Measurements from ENCODE around the gene ECD.
"Not testable (repeated sequence)": the region's sequence is repeated elsewhere in the genome, so short reads cannot be mapped to it uniquely, and the experiment has no call there.

Gene ECD

DNA sequence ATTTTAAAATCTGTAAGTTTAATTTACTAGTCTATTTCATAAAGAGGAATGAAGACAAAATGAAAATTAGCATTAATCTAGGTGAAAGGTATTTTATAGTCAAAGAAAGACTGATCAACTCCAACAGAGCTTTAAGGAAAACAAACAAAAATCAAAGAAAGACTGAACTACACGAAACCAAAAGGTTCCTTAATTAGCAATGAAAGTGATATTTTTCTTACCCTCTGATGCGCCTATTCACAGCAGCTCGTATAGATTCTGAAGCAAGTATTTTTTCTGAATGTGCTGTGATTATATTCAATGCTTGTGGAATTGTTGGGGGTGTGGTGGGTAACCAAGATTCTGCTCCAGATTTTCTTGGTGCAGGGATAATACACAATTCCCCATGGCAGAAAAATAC is 11.8 kb downstream of the ECD start:
- DNase-seq = no peak

- no peak for DNase-seq
Observed at GRCh38 chr10:73152009-73152408, 15.8 kb downstream of the ECD start.

- DNase-seq = not testable (repeated sequence)
Observed at GRCh38 chr10:73150633-73151413, 17.0 kb downstream of the ECD start.

DNA sequence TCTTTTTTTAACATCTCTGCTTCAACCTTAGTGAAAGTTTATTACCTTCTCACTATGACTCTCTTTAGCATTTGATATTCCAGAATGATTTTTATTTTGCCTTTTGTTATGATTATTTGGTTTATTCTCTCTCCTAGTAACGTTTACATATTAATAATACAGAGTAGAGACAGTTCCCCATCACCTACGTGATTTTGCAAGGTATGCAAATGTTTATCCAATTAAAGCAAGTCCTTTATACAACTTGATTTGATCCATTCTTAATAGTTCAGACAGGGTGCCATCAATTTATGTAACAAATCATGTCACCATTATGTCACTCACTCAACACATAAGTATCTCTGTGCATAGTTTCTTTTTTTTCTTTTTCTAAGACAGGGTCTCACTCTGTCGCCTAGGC is 26.2 kb downstream of the ECD start:
- DNase-seq = no peak

GRCh38 chr10:73139251-73139650 is 28.6 kb downstream of the ECD start:
- no peak for DNase-seq

DNA sequence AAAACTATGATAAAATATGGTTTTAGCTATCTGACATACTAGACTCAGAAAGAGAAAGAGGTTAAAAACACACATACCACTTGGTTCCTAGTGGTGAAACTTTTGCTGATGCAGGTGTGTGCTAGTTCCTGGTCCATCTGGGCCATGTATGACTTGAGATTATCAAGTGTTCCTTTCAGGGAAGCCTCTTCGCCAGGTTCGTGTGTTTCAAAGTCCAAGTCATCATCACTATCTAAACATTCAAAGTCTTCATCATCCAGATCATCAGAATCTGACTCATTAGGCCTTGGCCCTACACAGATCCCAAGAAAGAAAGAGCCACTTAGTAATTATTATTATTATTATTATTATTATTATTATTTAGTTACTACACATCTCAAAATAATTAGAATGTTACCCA is 31.2 kb downstream of the ECD start:
- no peak for DNase-seq

DNA sequence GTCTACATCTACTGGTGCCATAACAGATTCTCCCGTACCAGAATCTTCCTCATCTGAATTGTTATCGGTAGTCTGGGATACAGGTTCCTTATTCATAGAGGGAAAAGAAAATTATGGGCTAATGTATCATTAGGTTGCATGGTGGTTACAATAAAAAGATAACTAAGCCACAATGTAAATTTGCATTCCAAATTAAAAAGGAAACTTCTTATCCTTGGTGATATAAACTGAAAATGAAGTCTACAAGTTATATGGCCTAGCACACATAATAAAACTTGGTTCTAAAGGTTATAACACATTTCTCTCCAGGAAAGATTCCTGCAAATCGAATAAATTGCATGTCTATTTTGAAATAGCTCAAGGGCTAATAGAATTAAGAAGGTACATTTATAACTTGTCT is 33.1 kb downstream of the ECD start:
- no peak for DNase-seq

DNA sequence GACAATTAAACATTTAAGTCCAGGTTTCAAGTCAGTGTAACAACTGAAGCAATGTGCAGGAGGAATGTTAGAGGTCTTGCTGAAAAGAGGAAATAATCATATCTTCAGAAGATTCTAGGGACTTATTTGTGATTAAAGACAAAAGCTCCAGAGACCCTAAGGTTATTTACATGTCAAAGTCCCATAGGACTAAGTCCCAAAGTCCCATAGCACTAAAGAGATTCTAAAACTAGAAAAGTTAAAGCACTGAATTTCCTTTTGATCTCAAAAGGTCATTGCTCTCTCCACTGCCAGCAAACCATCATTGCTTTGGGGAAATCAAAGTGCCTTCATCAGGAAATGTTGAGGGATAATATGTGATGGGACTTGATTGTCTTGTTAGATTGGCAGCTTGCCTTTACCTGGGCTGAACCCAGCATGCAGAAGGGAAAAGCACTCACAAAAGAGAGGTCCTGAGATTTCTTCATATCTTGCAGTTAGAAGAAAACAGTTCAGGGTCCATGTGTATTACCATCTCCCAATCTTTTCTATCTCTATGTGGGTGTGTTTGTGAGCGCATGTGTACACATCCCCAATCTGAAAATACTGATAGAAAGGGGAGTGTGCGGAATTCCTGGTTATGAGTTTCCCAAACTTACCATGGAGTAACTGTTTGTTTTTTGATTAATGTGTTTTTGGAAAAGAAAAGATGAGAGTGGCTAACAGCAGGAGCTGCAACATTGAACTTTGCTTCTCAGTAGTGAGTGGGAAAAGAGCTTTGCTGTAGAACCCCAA is 35.7 kb downstream of the ECD start:
- DNase-seq = no peak

- DNase-seq = no peak
Observed at GRCh38 chr10:73131301-73131700, 36.5 kb downstream of the ECD start.

DNA sequence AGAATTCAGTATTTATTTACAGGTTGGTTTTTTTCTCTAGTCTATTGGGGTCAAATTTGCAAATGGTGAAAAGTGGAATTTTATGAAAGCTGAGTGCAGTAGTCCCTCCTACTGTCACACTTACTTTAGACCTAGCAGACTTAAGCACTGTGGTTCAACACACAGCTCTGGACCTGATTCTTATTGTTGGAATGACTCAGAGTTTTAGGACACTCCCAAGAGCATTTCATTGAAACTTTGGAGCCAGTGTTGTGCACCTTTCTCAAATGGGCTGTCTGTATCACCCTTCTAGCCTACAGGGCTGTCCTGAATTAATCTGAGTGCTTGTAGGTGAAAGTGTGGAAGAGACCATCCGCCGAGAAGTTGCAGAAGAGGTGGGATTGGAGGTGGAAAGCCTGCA is 41.5 kb downstream of the ECD start:
- no peak for DNase-seq

- DNase-seq = no peak
Observed at GRCh38 chr10:73119952-73120351, 47.9 kb downstream of the ECD start.

- DNase-seq = no peak
Observed at GRCh38 chr10:73119457-73119856, 48.4 kb downstream of the ECD start.

- no peak for DNase-seq
Observed at GRCh38 chr10:73117976-73118743, 49.6 kb downstream of the ECD start.

GRCh38 chr10:73116017-73116416 is 51.8 kb downstream of the ECD start:
- no peak for DNase-seq

DNA sequence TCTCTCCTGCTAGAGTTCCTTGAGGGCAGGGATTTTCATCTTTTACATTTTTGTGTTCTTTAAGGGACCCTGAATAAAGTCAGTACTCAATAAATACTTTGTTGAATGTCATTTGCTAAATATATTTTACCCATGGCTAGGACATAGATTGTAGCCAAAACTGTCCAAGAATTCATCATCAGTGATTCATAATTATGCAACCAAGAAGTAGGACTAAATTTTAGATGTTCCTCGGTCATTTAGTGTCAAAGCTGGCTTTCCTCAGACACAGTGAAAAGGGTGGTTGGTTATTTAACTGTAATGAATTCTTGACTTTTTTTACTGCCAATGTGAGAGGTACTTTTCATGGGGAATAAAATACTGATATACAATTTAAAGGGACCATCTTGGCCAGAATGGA is 54.3 kb downstream of the ECD start:
- DNase-seq = no peak

- not testable (repeated sequence) for DNase-seq
Observed at GRCh38 chr10:73112032-73112431, 55.8 kb downstream of the ECD start.

GRCh38 chr10:73110345-73110849 is 57.4 kb downstream of the ECD start, which contains the start of gene NUDT13:
TSS of gene NUDT13 (plus strand) at chr10:73110455. CDS start at chr10:73114366, 3,911 bp downstream.
- peak; percentile 36 for DNase-seq

- DNase-seq = not testable (repeated sequence)
Observed at GRCh38 chr10:73109248-73109652, 58.6 kb downstream of the ECD start.

DNA sequence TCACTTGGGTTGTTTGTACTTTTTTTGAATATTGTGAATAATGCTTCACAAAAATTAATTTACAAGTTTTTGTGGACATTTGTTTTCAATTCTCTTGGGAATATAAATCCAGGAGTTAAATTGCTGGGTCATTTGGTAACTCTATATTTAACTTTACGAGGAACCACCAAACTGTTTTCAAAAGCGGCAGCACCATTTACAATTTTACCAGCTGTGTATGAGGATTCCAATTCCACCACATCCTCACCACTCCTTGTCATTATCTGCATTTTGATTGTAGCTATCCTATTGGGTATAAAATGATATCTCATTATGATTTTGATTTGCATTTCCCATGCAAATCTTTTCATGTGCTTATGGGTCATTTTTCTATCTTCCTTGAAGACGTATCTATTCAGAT is 61.5 kb downstream of the ECD start:
- DNase-seq = no peak

DNA sequence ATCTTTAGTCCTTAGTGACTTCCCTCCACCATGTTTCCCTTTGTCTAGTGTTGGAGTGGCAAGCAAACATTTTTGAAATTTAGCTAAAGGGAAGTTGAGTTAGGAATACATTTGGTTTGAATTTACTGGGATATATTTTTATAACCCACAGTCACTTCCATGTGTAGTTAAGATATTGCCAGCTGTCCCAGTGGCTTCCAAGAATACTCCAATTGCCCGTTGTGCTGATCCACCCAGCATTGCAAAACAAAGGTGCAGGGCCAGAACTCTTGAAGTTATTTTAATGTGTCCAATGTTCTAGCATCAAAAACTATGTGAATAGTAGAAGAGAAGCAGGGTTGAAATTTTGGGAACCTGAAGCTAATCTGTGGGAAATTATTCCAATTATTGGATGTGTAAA is 68.7 kb downstream of the ECD start:
- no peak for DNase-seq

DNA sequence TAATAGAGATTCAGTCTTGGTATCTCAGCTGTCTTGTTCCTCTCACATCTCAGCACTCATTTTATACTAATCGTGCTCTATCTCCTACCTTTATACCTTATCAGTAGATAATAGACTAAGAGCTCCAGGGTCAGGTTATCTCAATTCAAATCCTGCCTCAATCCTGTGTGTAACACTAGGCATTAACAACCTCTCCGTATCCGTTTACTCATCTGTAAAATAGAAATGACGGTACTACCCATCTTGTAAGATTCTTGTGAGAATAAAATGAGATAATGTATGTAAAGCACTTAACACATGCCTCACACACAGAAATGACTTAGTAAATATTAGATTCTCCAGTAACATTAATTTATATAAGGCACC is 70.5 kb downstream of the ECD start:
- no peak for DNase-seq

DNA sequence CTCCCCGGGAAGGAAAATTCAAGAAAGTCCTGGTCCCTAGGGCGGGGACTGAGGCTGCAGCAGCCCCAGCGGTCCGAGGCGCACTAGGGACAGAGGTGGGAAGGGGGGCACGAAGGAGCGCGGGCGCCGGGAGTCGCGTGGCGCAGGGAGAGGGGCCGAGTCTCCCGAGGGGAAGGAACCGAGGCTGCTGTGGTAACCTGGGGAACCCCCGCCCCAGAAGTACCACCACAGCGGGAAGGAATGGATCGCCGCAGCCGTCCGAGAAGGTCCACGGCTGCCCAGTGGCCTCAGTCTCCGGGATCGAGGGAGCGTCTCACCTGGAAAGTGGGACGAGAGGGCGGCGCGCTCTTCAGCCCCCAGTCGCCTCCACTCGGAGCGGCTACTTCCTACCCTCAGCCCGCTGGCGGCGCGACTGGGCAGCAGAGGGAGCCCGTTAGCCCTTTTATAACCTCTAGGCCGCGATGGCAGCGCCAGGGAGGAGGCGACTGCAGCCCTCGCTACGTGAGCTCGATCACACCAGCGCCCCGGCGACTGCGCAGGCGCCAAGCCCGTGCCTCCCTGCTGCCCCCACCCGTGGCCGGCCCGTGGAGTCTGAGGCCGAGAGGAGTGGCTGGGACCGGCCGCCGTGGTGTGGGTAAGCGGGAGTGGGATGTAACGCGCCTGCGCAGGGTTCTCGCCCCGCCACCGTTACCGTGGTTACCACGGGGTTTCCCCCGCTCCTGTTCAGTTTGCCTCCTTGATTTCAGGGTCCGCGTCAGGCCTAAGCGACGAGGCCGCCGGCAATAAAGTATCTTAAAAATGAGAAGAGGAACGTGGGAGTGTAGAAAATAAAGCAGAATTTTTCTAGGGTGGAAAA is 71.1 kb downstream of the ECD start, which contains the start of gene P4HA1:
P4HA1 (minus strand) TSS at position 418 of the 856 bp plus-strand sequence. CDS start 21,983 bp downstream, outside the sequence.
- DNase-seq = peak; percentile 98

Data from activated naive CD4-positive, alpha-beta T cell treated with anti-CD3 and anti-CD28 coated beads, Interleukin-2, amount 50 U/mL, for 16 hours (primary cell).